Measurements from ENCODE around the gene SLC35F3.

DNA sequence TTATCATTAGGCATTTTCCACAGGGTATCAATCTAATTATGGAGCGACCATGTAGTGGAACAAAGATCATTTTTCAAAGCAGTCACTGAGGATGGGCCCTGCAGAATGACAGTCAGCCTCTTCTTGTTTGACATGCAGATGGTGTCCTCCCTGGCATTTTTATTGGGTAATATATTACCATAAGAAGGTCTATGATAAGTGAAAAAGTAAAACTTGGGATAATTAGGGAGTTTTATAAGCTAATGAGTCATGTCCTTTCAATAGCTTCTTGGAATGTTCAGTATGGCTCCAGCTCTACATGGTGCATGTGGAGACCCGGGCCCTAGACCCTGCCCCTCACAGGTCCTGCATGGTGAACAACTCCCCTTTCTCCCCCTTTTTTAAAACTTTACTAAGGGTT lies 236.5 kb downstream of the SLC35F3 start:
- TF ChIP-seq, protein P1, sequence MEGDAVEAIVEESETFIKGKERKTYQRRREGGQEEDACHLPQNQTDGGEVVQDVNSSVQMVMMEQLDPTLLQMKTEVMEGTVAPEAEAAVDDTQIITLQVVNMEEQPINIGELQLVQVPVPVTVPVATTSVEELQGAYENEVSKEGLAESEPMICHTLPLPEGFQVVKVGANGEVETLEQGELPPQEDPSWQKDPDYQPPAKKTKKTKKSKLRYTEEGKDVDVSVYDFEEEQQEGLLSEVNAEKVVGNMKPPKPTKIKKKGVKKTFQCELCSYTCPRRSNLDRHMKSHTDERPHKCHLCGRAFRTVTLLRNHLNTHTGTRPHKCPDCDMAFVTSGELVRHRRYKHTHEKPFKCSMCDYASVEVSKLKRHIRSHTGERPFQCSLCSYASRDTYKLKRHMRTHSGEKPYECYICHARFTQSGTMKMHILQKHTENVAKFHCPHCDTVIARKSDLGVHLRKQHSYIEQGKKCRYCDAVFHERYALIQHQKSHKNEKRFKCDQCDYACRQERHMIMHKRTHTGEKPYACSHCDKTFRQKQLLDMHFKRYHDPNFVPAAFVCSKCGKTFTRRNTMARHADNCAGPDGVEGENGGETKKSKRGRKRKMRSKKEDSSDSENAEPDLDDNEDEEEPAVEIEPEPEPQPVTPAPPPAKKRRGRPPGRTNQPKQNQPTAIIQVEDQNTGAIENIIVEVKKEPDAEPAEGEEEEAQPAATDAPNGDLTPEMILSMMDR (IDR thresholded peaks at IDR 0.05), result no peak
- TF ChIP-seq POLR2A (IDR thresholded peaks at IDR 0.05), result no peak
